Gastrocnemius medialis (tissue), 4 donors: ENCODE data around the gene EFNA1. TPM values are rescaled to one million over a fixed set of nuclear protein-coding genes. Genes with fewer than 3 reads are reported as not detected.

Source experiments
- ATAC-seq, 2 donors: fragments of 150-250 bp; one replicate each; pipeline ENCODE4 v1.9.1; 2016
- DNase-seq, 2 donors: peaks; one replicate each; pipeline ENCODE4 v3.0.0-alpha.2; 2019
- H3K27ac ChIP-seq, 4 donors: fragments of 200-600 bp; sonication (generic); 1 replicate in 1 of 4; 2 replicates in 3 of 4; pipeline ENCODE4 v1.5.1; 2016 to 2018; ENCODE audit warnings: mild to moderate bottlenecking in 2 of 4, moderate library complexity in 1 of 4
- H3K27me3 ChIP-seq, 3 donors: fragments of 200-600 bp; sonication (generic) in 2 of 3; 1 replicate in 1 of 3; 2 replicates in 2 of 3; pipeline versions ENCODE4 v1.5.1 to v1.6.0; 2016 to 2019; ENCODE audit warnings: mild to moderate bottlenecking in 1 of 3, moderate library complexity in 1 of 3
- H3K36me3 ChIP-seq, 2 donors: fragments of 200-600 bp; sonication (generic) in 1 of 2; one replicate each; pipeline ENCODE4 v1.5.1; 2017 to 2018
- H3K4me1 ChIP-seq, 2 donors: fragments of 200-600 bp; sonication (generic) in 1 of 2; one replicate each; pipeline ENCODE4 v1.5.1; 2016 to 2017; ENCODE audit warnings: mild to moderate bottlenecking in 2 of 2
- H3K4me3 ChIP-seq, 4 donors: fragments of 200-600 bp; sonication (generic) in 3 of 4; 1 replicate in 1 of 4; 2 replicates in 3 of 4; pipeline ENCODE4 v1.5.1; 2016 to 2019; ENCODE audit warnings: mild to moderate bottlenecking in 2 of 4
- H3K9me3 ChIP-seq, 3 donors: fragments of 200-600 bp; sonication (generic) in 2 of 3; 1 replicate in 1 of 3; 2 replicates in 2 of 3; pipeline ENCODE4 v1.5.1; 2016 to 2019
- CTCF ChIP-seq, 5 experiments: fragments of 450-650 bp in 3 of 5; fragments of 200-600 bp in 2 of 5; sonication (generic) in 2 of 5; IDR thresholded peaks in 4 of 5; conservative IDR thresholded peaks in 1 of 5; 1 replicate in 4 of 5; 2 replicates in 1 of 5; pipeline ENCODE4 v1.5.1; 2016 to 2019; ENCODE audit warnings: antibody characterized with exemption in 5 of 5, mild to moderate bottlenecking in 3 of 5, moderate library complexity in 3 of 5
- POLR2A ChIP-seq, 2 donors: fragments of 450-650 bp; IDR thresholded peaks; one replicate each; pipeline ENCODE4 v1.6.1; 2017; ENCODE audit warnings: antibody characterized with exemption in 2 of 2, mild to moderate bottlenecking in 2 of 2, moderate library complexity in 2 of 2
- in situ Hi-C, 4 donors: fragments of 200-750 bp; cut with MboI; loops; one replicate each; pipeline versions ENCODE4 v1.15.0 to v1.8.0; 2017; ENCODE audit warnings: low sequenced_read_pairs in 4 of 4
- intact Hi-C: fragments of 100-400 bp; cut with DNase I; formaldehyde crosslinking; loops from one replicate; pipeline ENCODE4 v1.15.1; 2023; ENCODE audit warnings: low total_unique reads
- total RNA-seq, 4 donors: library from RNA; depleted of rRNA; stranded (reverse); fragments of >200 nt; gene quantifications; one replicate each; pipeline versions ENCODE4 v1.1.0 to v1.2.3, GENCODE V29; 2016

The EFNA1 gene
- total RNA-seq, 4 donors from 2014 or later = 12.6 to 35.1 (median 14.4) TPM

GRCh38 chr1:155177918-155178281 lies 50.2 kb downstream of the EFNA1 start:
- no peaks in the 10 kb centered on the region for H3K36me3 ChIP-seq
- peaks cover 6 to 9% of the 10 kb centered on the region in 2 donors for H3K4me1 ChIP-seq
- peaks cover 15 to 21% (median 18%) of the 10 kb centered on the region in 3 donors for H3K27me3 ChIP-seq
- ATAC-seq (no peak), DNase-seq (no peak)
- no peak overlapping the region for H3K27ac ChIP-seq
- in situ Hi-C loops (no loop called here), intact Hi-C loops (no loop called here)
- no peak for TF ChIP-seq CTCF (IDR thresholded peaks at IDR 0.05 in 4 of 5, conservative IDR thresholded peaks at IDR 0.05 in 1 of 5)
- no peak for TF ChIP-seq POLR2A (IDR thresholded peaks at IDR 0.05)
- no peaks in the 10 kb centered on the region for H3K9me3 ChIP-seq
- no peak overlapping the region for H3K4me3 ChIP-seq

DNA sequence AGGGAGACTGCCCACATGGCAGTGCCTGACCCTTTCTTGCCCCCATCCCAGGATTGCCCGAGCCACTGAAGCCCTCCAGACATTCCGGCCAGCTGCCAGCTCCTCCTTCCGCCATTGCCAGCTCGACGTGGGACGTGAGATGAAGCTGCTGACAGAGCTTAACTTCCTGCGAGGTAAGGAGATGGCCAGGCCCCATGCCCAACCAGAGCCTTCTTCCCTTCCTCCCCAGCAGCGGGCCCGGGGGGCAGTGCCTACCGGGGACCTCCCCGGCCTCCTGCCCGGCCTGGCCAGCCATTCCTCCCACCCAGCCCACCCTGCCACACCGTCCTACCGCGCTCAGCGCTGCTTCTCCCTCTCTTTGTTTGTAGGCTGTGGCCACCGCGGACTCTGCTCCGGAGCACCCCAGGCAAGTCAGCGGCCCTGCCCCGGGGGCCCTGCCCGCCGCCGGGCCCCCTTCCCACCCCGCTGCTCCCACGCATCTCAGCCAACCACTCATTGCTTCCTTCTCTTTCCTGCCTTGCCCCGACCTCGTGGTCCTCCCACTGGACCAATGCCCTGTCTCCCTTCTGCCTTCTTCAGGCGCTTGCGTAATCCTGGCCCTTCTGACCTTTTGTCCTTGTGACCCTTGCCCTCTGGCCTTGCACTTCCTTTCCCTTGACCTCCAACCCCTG lies 50.9 kb downstream of the EFNA1 start:
- Histone ChIP-seq H3K4me1 (peaks cover 2 to 6% of the 10 kb centered on the region in 2 donors), H3K27ac (no peak overlapping the region), H3K36me3 (no peaks in the 10 kb centered on the region), H3K27me3 (peaks cover 15 to 20% (median 17%) of the 10 kb centered on the region in 3 donors), H3K4me3 (no peak overlapping the region), H3K9me3 (no peaks in the 10 kb centered on the region)
- intact Hi-C loops (no loop called here), in situ Hi-C loops (no loop called here)
- TF ChIP-seq CTCF (IDR thresholded peaks at IDR 0.05 in 4 of 5, conservative IDR thresholded peaks at IDR 0.05 in 1 of 5) = no peak
- TF ChIP-seq POLR2A (IDR thresholded peaks at IDR 0.05) = no peak
- ATAC-seq (no peak), DNase-seq (no peak)

GRCh38 chr1:155179112-155180031 lies 51.7 kb downstream of the EFNA1 start:
- peaks cover 0 to under 1% of the 10 kb centered on the region in 2 donors for H3K4me1 ChIP-seq
- H3K9me3 ChIP-seq = no peaks in the 10 kb centered on the region
- H3K4me3 ChIP-seq = no peak overlapping the region
- no peak for ATAC-seq
- DNase-seq = no peak
- H3K27ac ChIP-seq = no peak overlapping the region
- peaks cover 7 to 12% (median 11%) of the 10 kb centered on the region in 3 donors for H3K27me3 ChIP-seq
- no peaks in the 10 kb centered on the region for H3K36me3 ChIP-seq
- no peak for TF ChIP-seq POLR2A (IDR thresholded peaks at IDR 0.05)
- TF ChIP-seq CTCF (IDR thresholded peaks at IDR 0.05 in 4 of 5, conservative IDR thresholded peaks at IDR 0.05 in 1 of 5) = no peak
- in situ Hi-C loops (no loop called here), intact Hi-C loops (no loop called here)

- Histone ChIP-seq H3K36me3 (no peaks in the 10 kb centered on the region), H3K4me3 (no peak overlapping the region), H3K9me3 (no peaks in the 10 kb centered on the region), H3K27me3 (no peaks in the 10 kb centered on the region), H3K27ac (no peak overlapping the region), H3K4me1 (peaks cover 0 to 10% of the 10 kb centered on the region in 2 donors)
- in situ Hi-C loops = no loop called here
- DNase-seq = no peak
- ATAC-seq = no peak
- TF ChIP-seq CTCF (IDR thresholded peaks at IDR 0.05 in 4 of 5, conservative IDR thresholded peaks at IDR 0.05 in 1 of 5) (no peak), POLR2A (IDR thresholded peaks at IDR 0.05) (no peak)
- intact Hi-C loops = no loop called here
Measured at GRCh38 chr1:155181371-155182051, 53.8 kb downstream of the EFNA1 start.
